Measurements from ENCODE around the gene AFF3.

GRCh38 chr2:99554238-99554637, 588.2 kb downstream of the AFF3 start:
- TF ChIP-seq CTCF (IDR thresholded peaks at IDR 0.05; ENCODE audit: low read length), result no peak
- no peak for TF ChIP-seq EZH2 (IDR thresholded peaks at IDR 0.05; ENCODE audit: borderline replicate concordance, low read length)

Measured in OCI-LY1 (cell line).